Stomach smooth muscle (tissue), 2 donors: Measurements from ENCODE around the gene NOTCH4.
"Not testable (repeated sequence)": the region's sequence is repeated elsewhere in the genome, so short reads cannot be mapped to it uniquely, and the experiment has no call there.

Experiments used
- H3K27ac ChIP-seq: one replicate; pipeline ENCODE4 v1.7.0; 2013; ENCODE audit warnings: mild to moderate bottlenecking, low read length, inconsistent platforms
- H3K27me3 ChIP-seq, 2 donors: one replicate each; pipeline ENCODE4 v1.7.0; 2013; ENCODE audit warnings: low read length in 2 of 2; ENCODE audit not compliant: insufficient read depth in 2 of 2, control insufficient read depth in 1 of 2
- H3K36me3 ChIP-seq, 2 donors: one replicate each; pipeline ENCODE4 v1.7.0; 2013; ENCODE audit warnings: low read length in 2 of 2; ENCODE audit not compliant: control insufficient read depth in 2 of 2, insufficient read depth in 2 of 2
- H3K4me1 ChIP-seq: one replicate; pipeline ENCODE4 v1.7.0; 2013; ENCODE audit warnings: low read length; ENCODE audit not compliant: control insufficient read depth, insufficient read depth
- H3K4me3 ChIP-seq, 2 donors: one replicate each; pipeline ENCODE4 v1.7.0; 2013; ENCODE audit warnings: low read length in 2 of 2
- H3K9ac ChIP-seq, 2 donors: one replicate each; pipeline ENCODE4 v1.7.0; 2013; ENCODE audit warnings: low read length in 2 of 2, mild to moderate bottlenecking in 1 of 2
- H3K9me3 ChIP-seq, 2 donors: one replicate each; pipeline ENCODE4 v1.7.0; 2013; ENCODE audit warnings: low read length in 2 of 2; ENCODE audit not compliant: control insufficient read depth in 2 of 2
- donor health status: healthy.
- donor health status: Pancreatic carcinoma.

NOTCH4 gene

GRCh38 chr6:32223258-32224235 is at the start of gene NOTCH4:
Gene NOTCH4, minus strand, starts transcription at chr6:32224067. Its CDS starts 139 bp downstream, at chr6:32223928.
- H3K4me3 ChIP-seq = no peak within 1 kb of the TSS
- no peaks in the 10 kb centered on the region for H3K9me3 ChIP-seq
- H3K36me3 ChIP-seq = no peaks in the 10 kb centered on the region
- H3K27ac ChIP-seq = no peak within 1 kb of the TSS
- H3K4me1 ChIP-seq = no peaks in the 10 kb centered on the region
- H3K9ac ChIP-seq = no peak within 1 kb of the TSS
- peaks cover 0 to 4% of the 10 kb centered on the region in 2 donors for H3K27me3 ChIP-seq

DNA sequence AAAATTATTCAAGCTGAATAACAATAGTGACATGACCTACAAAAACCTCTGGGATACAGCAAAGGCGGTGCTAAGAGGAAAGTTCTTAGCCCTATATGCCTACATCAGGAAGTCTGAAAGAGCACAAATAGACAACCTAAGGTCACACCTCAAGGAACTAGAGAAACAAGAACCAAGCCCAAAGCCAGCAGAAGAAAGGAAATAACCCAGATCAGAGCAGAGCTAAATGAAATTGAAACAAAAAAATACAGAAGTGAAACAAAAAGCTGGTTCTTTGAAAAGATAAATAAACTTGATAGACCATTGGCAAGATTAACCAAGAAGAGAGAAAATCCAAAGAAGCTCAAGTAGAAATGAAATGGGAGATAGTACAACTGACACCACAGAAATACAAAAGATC is 47.6 kb upstream of the NOTCH4 start:
- H3K9ac ChIP-seq = no peak overlapping the region
- H3K4me1 ChIP-seq = no peaks in the 10 kb centered on the region
- no peak overlapping the region for H3K4me3 ChIP-seq
- H3K9me3 ChIP-seq = no peaks in the 10 kb centered on the region
- H3K27ac ChIP-seq = no peak overlapping the region
- H3K27me3 ChIP-seq = no peaks in the 10 kb centered on the region
- no peaks in the 10 kb centered on the region for H3K36me3 ChIP-seq

- H3K4me1 ChIP-seq, H3K27me3 ChIP-seq, H3K9ac ChIP-seq, H3K4me3 ChIP-seq, H3K36me3 ChIP-seq, H3K27ac ChIP-seq, H3K9me3 ChIP-seq: not testable (repeated sequence)
Measured at GRCh38 chr6:32268459-32268858, 44.6 kb upstream of the NOTCH4 start.

DNA sequence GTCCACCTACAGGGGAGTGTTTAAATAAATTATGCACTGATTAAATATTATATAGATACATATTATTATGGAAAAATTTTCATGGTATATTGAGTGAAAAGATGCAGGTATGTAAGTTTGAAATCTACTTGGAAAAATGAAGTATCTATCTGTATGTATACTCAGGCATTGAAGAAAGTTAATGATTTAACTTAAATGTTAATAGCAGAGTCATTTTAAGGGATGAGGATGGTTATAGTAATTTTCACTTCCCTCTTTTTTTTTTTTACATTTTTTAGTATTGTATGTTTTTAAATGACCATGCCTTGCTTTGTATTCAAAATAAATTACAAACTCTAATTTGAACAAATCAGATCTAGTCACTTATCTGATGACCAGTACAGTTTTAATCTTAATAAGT is 43.2 kb upstream of the NOTCH4 start:
- no peak overlapping the region for H3K27ac ChIP-seq
- no peaks in the 10 kb centered on the region for H3K9me3 ChIP-seq
- H3K27me3 ChIP-seq = no peaks in the 10 kb centered on the region
- H3K4me1 ChIP-seq = no peaks in the 10 kb centered on the region
- no peak overlapping the region for H3K9ac ChIP-seq
- H3K36me3 ChIP-seq = no peaks in the 10 kb centered on the region
- H3K4me3 ChIP-seq = no peak overlapping the region

- not testable (repeated sequence) for H3K27me3 ChIP-seq, H3K36me3 ChIP-seq, H3K9me3 ChIP-seq, H3K9ac ChIP-seq, H3K4me3 ChIP-seq, H3K27ac ChIP-seq, H3K4me1 ChIP-seq
Measured at GRCh38 chr6:32257262-32257661, 33.4 kb upstream of the NOTCH4 start.

DNA sequence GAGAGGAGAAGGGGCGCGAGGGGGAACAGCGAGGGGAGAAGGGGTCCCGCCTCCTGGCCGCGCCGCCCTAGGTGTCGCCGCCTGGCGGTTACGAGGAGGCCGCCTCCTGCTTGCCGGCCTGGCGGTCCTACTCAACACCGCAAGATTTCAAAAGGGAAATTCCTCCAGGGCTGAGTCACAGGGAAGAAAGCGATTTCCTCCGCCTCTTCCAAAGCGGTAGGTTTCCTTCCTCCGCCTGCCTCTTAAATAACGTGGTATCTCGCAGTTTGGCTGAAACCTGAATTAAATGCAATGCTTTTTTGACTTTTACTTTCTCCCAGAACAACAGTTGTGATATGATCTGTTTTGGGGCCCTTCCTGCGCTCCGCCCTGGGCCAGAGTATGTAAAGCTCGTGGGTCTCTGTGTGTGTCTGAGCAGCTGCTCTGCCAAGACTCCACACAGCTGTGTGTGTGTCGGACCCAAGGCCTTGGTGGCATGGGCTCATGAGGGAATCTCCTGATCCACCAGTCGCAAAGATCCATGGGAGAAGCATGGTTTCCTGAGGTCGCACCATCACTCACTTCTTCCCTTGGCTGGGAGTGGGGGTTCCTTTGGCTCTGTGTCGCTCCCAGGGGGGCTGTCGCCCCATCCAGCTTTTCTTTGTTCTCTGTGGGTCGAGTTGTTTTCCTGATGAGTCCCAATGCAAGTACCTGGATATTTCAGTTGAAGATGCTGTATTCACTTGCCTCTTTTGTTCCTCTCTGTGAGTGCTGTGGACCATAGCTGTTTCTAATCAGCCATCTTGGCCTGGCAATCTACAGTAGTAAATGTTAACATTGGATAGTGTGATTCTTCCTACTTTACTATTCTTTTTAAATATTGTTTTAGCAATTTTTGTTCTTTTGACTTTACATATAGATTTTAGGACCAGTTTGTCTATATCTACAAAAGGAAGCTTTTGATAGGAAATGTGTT is 31.6 kb upstream of the NOTCH4 start:
- Histone ChIP-seq H3K27ac (peak overlapping the region; percentile 31), H3K9me3 (no peaks in the 10 kb centered on the region), H3K4me3 (peak overlapping the region; percentile 68 to 74), H3K4me1 (peaks cover 8% of the 10 kb centered on the region), H3K9ac (peak overlapping the region; percentile 64 to 66), H3K36me3 (no peaks in the 10 kb centered on the region), H3K27me3 (no peaks in the 10 kb centered on the region)

- peak overlapping the region; percentile 68 to 74 for H3K4me3 ChIP-seq
- H3K9me3 ChIP-seq = no peaks in the 10 kb centered on the region
- H3K27me3 ChIP-seq = no peaks in the 10 kb centered on the region
- H3K36me3 ChIP-seq = no peaks in the 10 kb centered on the region
- peak overlapping the region in 1 of 2 donors; percentile 66 for H3K9ac ChIP-seq
- H3K4me1 ChIP-seq = peaks cover 8% of the 10 kb centered on the region
- no peak overlapping the region for H3K27ac ChIP-seq
Measured at GRCh38 chr6:32254761-32255198, 30.9 kb upstream of the NOTCH4 start.

GRCh38 chr6:32252331-32253009 is 28.6 kb upstream of the NOTCH4 start:
- Histone ChIP-seq H3K36me3 (no peaks in the 10 kb centered on the region), H3K9ac (no peak overlapping the region), H3K9me3 (no peaks in the 10 kb centered on the region), H3K4me3 (no peak overlapping the region), H3K4me1 (peaks cover 8% of the 10 kb centered on the region), H3K27ac (no peak overlapping the region), H3K27me3 (peaks cover 0 to 2% of the 10 kb centered on the region in 2 donors)

- Histone ChIP-seq H3K27ac (no peak overlapping the region), H3K36me3 (no peaks in the 10 kb centered on the region), H3K4me1 (peaks cover 2% of the 10 kb centered on the region), H3K27me3 (peaks cover 0 to 2% of the 10 kb centered on the region in 2 donors), H3K4me3 (no peak overlapping the region), H3K9ac (no peak overlapping the region), H3K9me3 (no peaks in the 10 kb centered on the region)
Measured at GRCh38 chr6:32249262-32249661, 25.4 kb upstream of the NOTCH4 start.

DNA sequence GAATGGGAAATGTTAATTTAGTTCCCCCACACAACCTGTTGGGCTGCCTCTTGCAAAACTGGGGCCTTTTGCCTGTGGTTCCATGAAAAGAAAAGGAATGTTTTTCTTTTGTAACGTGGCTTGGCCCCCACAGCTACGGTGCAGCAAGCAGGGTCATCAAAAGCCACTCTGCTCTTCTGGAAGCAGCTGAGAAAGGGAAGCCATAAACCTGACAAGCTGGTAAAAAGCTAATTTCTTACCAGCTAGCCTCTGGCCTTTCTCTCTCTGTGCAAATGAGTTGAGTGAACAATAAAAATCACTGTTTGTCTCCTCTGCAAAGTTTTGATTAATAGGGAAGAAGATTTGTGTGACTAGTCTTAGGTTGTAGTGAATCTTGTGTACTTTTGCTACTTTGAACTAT is 23.5 kb upstream of the NOTCH4 start:
- Histone ChIP-seq H3K27ac (no peak overlapping the region), H3K27me3 (peaks cover 0 to 5% of the 10 kb centered on the region in 2 donors), H3K4me3 (no peak overlapping the region), H3K9ac (no peak overlapping the region), H3K36me3 (no peaks in the 10 kb centered on the region), H3K4me1 (peaks cover 6% of the 10 kb centered on the region), H3K9me3 (no peaks in the 10 kb centered on the region)
